HCT116 (cell line): Measurements from ENCODE around the gene GEMIN2. TPM values are rescaled to one million over a fixed set of nuclear protein-coding genes. Genes with fewer than 3 reads are reported as not detected.

Experiments
- ATAC-seq: fragments of 200-7000 bp; cut with Tn5 transposase; 2 replicates; pipeline ENCODE4 v1.9.1; 2020; ENCODE audit warnings: mild to moderate bottlenecking, moderate library complexity
- BruUV-seq: library from RNA; stranded (reverse); fragments of 400-500 nt; replicated peaks from 2 replicates; lab custom pipeline; 2021; lab: Mats Ljungman, UMichigan
- CTCF ChIA-PET: fragments of 300-600 bp; sonication (Branson Sonifier 250); formaldehyde crosslinking; loops from one replicate; lab custom pipeline; 2021; ENCODE audit warnings: antibody characterized with exemption; lab: Charles Lee
- POLR2A ChIA-PET: fragments of 300-600, 350-600 bp; sonication (Branson Sonifier 250); formaldehyde crosslinking; loops from one replicate; lab custom pipeline; 2021; ENCODE audit warnings: antibody characterized with exemption; lab: Charles Lee
- RAD21 ChIA-PET, 2 experiments: fragments of 300-600 bp; sonication (Branson Sonifier 250); formaldehyde crosslinking; loops; one replicate each; lab custom pipeline; 2023; ENCODE audit warnings: low total read pairs in 2 of 2; ENCODE audit not compliant: uncharacterized antibody in 2 of 2, unreplicated experiment in 2 of 2, low non-redundant PET in 1 of 2; lab: Charles Lee
- DNase-seq: peaks from one replicate; pipeline ENCODE4 v3.0.0-alpha.2; 2010; ENCODE audit warnings: low read depth, low spot score
- H2AFZ ChIP-seq: fragments of 200-600 bp; shearing (Covaris generic), sonication (generic); 2 replicates; pipeline ENCODE4 v1.6.1; 2017; ENCODE audit warnings: low read depth, mixed run types, mixed read lengths, antibody characterized with exemption, low read length; ENCODE audit not compliant: poor library complexity, severe bottlenecking
- H3K27ac ChIP-seq: 2 replicates; pipeline ENCODE4 v1.5.1; 2012; ENCODE audit warnings: low read depth, low read length
- H3K27me3 ChIP-seq: fragments of 200-600 bp; sonication (generic); 2 replicates; pipeline ENCODE4 v1.6.1; 2016; ENCODE audit warnings: mixed run types, low read length, mixed read lengths; ENCODE audit not compliant: insufficient read depth
- H3K36me3 ChIP-seq, 2 experiments: fragments of 200-500 bp in 1 of 2; fragments of 200-600 bp in 1 of 2; sonication (Bioruptor generic) in 1 of 2; sonication (generic) in 1 of 2; 2 replicates each; pipeline versions ENCODE4 v1.5.1 to v1.6.1; 2014 to 2016; ENCODE audit warnings: low read length in 2 of 2, inconsistent platforms in 1 of 2, mixed read lengths in 1 of 2, mixed run types in 1 of 2; ENCODE audit not compliant: insufficient read depth in 2 of 2, control insufficient read depth in 1 of 2
- H3K4me1 ChIP-seq, 2 experiments: fragments of 200-600 bp in 1 of 2; sonication (generic) in 1 of 2; 2 replicates each; pipeline versions ENCODE4 v1.5.1 to v1.6.1; 2012 to 2017; ENCODE audit warnings: low read length in 2 of 2, inconsistent platforms in 1 of 2, mild to moderate bottlenecking in 1 of 2, mixed read lengths in 1 of 2, mixed run types in 1 of 2, moderate library complexity in 1 of 2; ENCODE audit not compliant: insufficient read depth in 2 of 2, control insufficient read depth in 1 of 2
- H3K4me2 ChIP-seq: fragments of 200-600 bp; sonication (generic); 2 replicates; pipeline ENCODE4 v1.6.1; 2017; ENCODE audit warnings: mixed run types, low read length, mixed read lengths
- H3K4me3 ChIP-seq, 2 experiments: fragments of 200-600 bp in 1 of 2; sonication (generic) in 1 of 2; replicated peaks in 1 of 2; 2 replicates each; pipeline ENCODE4 v1.5.1; 2011 to 2016; ENCODE audit warnings: low read length in 2 of 2, control low read depth in 1 of 2, low read depth in 1 of 2, mild to moderate bottlenecking in 1 of 2, mixed read lengths in 1 of 2, mixed run types in 1 of 2
- H3K79me2 ChIP-seq: fragments of 200-600 bp; sonication (generic); 2 replicates; pipeline ENCODE4 v1.6.1; 2017; ENCODE audit warnings: mild to moderate bottlenecking, mixed run types, low read length, moderate library complexity, mixed read lengths; ENCODE audit not compliant: insufficient read depth
- H3K9ac ChIP-seq: fragments of 200-600 bp; sonication (generic); 2 replicates; pipeline ENCODE4 v1.6.1; 2016; ENCODE audit warnings: low read length, mixed read lengths
- H3K9me2 ChIP-seq: fragments of 200-600 bp; sonication (generic), shearing (Covaris generic); 2 replicates; pipeline ENCODE4 v1.6.1; 2017; ENCODE audit warnings: mixed run types, mild to moderate bottlenecking, moderate library complexity; ENCODE audit not compliant: insufficient read depth
- H3K9me3 ChIP-seq, 2 experiments: fragments of 200-500 bp in 1 of 2; fragments of 200-600 bp in 1 of 2; sonication (Bioruptor generic) in 1 of 2; sonication (generic) in 1 of 2; 2 replicates each; pipeline ENCODE4 v1.6.1; 2014 to 2017; ENCODE audit warnings: low read length in 2 of 2, mixed read lengths in 2 of 2, inconsistent platforms in 1 of 2, low read depth in 1 of 2, mild to moderate bottlenecking in 1 of 2, mixed run types in 1 of 2, moderate library complexity in 1 of 2; ENCODE audit not compliant: control insufficient read depth in 1 of 2, insufficient read depth in 1 of 2
- H4K20me1 ChIP-seq: fragments of 200-600 bp; sonication (generic), shearing (Covaris generic); 2 replicates; pipeline ENCODE4 v1.6.1; 2017; ENCODE audit warnings: mixed run types, mild to moderate bottlenecking, moderate library complexity; ENCODE audit not compliant: insufficient read depth
- ATF3 ChIP-seq: IDR thresholded peaks from 2 replicates; pipeline ENCODE4 v1.6.1; 2012
- CBX3 ChIP-seq: IDR thresholded peaks from 2 replicates; pipeline ENCODE4 v1.6.1; 2012; ENCODE audit warnings: low read depth
- CEBPB ChIP-seq: IDR thresholded peaks from 2 replicates; pipeline ENCODE4 v1.6.1; 2012; ENCODE audit warnings: low read depth
- EGR1 ChIP-seq: IDR thresholded peaks from 2 replicates; pipeline ENCODE4 v1.6.1; 2012; ENCODE audit warnings: low read depth
- ELF1 ChIP-seq: IDR thresholded peaks from 2 replicates; pipeline ENCODE4 v1.6.1; 2012; ENCODE audit warnings: low read depth, borderline replicate concordance
- EZH2 ChIP-seq: fragments of 200-600 bp; sonication (generic); IDR thresholded peaks from 2 replicates; pipeline ENCODE4 v1.6.1; 2017; ENCODE audit warnings: antibody characterized with exemption, mixed run types
- EZH2phosphoT487 ChIP-seq: fragments of 200-600 bp; IDR thresholded peaks from 2 replicates; pipeline ENCODE4 v1.6.1; 2018; ENCODE audit warnings: antibody characterized with exemption, borderline replicate concordance
- FOSL1 ChIP-seq: IDR thresholded peaks from 2 replicates; pipeline ENCODE4 v1.6.1; 2012; ENCODE audit warnings: low read depth
- POLR2A ChIP-seq: IDR thresholded peaks from 2 replicates; pipeline ENCODE4 v1.7.0; 2011; ENCODE audit warnings: borderline replicate concordance; ENCODE audit not compliant: insufficient read depth, insufficient read length; ENCODE audit errors: extremely low read depth
- POLR2AphosphoS5 ChIP-seq: IDR thresholded peaks from 2 replicates; pipeline ENCODE4 v1.6.1; 2011; ENCODE audit warnings: mild to moderate bottlenecking, low read depth, low read length, moderate library complexity
- RAD21 ChIP-seq: IDR thresholded peaks from 2 replicates; pipeline ENCODE4 v1.6.1; 2012; ENCODE audit warnings: low read depth, mild to moderate bottlenecking
- REST ChIP-seq: IDR thresholded peaks from 2 replicates; pipeline ENCODE4 v1.6.1; 2012; ENCODE audit warnings: low read depth
- SIN3A ChIP-seq: IDR thresholded peaks from 2 replicates; pipeline ENCODE4 v1.6.1; 2012; ENCODE audit warnings: low read depth
- SRF ChIP-seq: IDR thresholded peaks from 2 replicates; pipeline ENCODE4 v1.6.1; 2012; ENCODE audit warnings: low read depth
- TCF7L2 ChIP-seq: IDR thresholded peaks from 2 replicates; pipeline ENCODE4 v1.7.0; 2011; ENCODE audit warnings: borderline replicate concordance, inconsistent platforms; ENCODE audit not compliant: insufficient read depth, insufficient read length; ENCODE audit errors: extremely low read depth
- YY1 ChIP-seq: IDR thresholded peaks from 2 replicates; pipeline ENCODE4 v1.6.1; 2011; ENCODE audit warnings: low read length, low read depth, moderate library complexity, mild to moderate bottlenecking; ENCODE audit not compliant: insufficient replicate concordance; ENCODE audit errors: extremely low read depth
- ZFX ChIP-seq: fragments of 450-650 bp; IDR thresholded peaks from 2 replicates; pipeline ENCODE4 v1.6.1; 2017
- intact Hi-C: fragments of 100-400 bp; cut with micrococcal nuclease; formaldehyde crosslinking; loops from 2 replicates; pipeline ENCODE4 v1.10.0; 2022
- total RNA-seq: library from RNA; stranded (reverse); gene quantifications from one replicate; pipeline ENCODE4 v1.2.1, GENCODE V29; 2021; ENCODE audit not compliant: unreplicated experiment

The GEMIN2 gene
- total RNA-seq, 1 experiment from 2014 or later, result 27.3 TPM

GRCh38 chr14:39091716-39092115, 22.4 kb upstream of the GEMIN2 start:
- Histone ChIP-seq H4K20me1 (no peaks in the 10 kb centered on the region), H3K4me2 (no peak overlapping the region), H2AFZ (no peak overlapping the region), H3K79me2 (peaks cover 36% of the 10 kb centered on the region), H3K36me3 (peaks cover 18 to 40% of the 10 kb centered on the region in 2 experiments), H3K9ac (no peak overlapping the region), H3K27ac (no peak overlapping the region), H3K4me1 (no peaks in the 10 kb centered on the region), H3K4me3 (no peak overlapping the region), H3K27me3 (no peaks in the 10 kb centered on the region), H3K9me3 (no peaks in the 10 kb centered on the region), H3K9me2 (no peaks in the 10 kb centered on the region)
- ATAC-seq, result no peak
- ChIA-PET POLR2A (no interaction called here), CTCF (no interaction called here), RAD21 (no interaction called here)
- TF ChIP-seq ATF3, result no peak
- no peak for DNase-seq
- no TSS peak for BruUV-seq
- intact Hi-C loops, result no loop called here

GRCh38 chr14:39094515-39094914, 19.6 kb upstream of the GEMIN2 start:
- Histone ChIP-seq H3K4me2 (no peak overlapping the region), H3K27me3 (no peaks in the 10 kb centered on the region), H3K27ac (no peak overlapping the region), H3K4me1 (peaks cover 0 to 5% of the 10 kb centered on the region in 2 experiments; a peak in 2 of 4 replicates), H2AFZ (no peak overlapping the region), H4K20me1 (no peaks in the 10 kb centered on the region), H3K36me3 (peaks cover 18 to 34% of the 10 kb centered on the region in 2 experiments), H3K9me3 (no peaks in the 10 kb centered on the region), H3K9me2 (no peaks in the 10 kb centered on the region), H3K79me2 (peaks cover 62% of the 10 kb centered on the region), H3K9ac (no peak overlapping the region), H3K4me3 (no peak overlapping the region)
- ChIA-PET RAD21 (no interaction called here), CTCF (no interaction called here), POLR2A (no interaction called here)
- TF ChIP-seq SIN3A, result no peak
- TF ChIP-seq TCF7L2, result no peak
- no peak for TF ChIP-seq EZH2phosphoT487
- TF ChIP-seq FOSL1, result no peak
- no peak for TF ChIP-seq ELF1
- TF ChIP-seq POLR2AphosphoS5, result no peak
- no peak for TF ChIP-seq POLR2A
- TF ChIP-seq YY1, result no peak
- TF ChIP-seq CEBPB, result no peak
- TF ChIP-seq CBX3, result no peak
- no peak for TF ChIP-seq REST
- no peak for TF ChIP-seq EZH2
- TF ChIP-seq EGR1, result no peak
- no peak for TF ChIP-seq ZFX
- TF ChIP-seq ATF3, result no peak
- TF ChIP-seq RAD21, result no peak
- TF ChIP-seq SRF, result no peak
- no TSS peak for BruUV-seq
- DNase-seq (no peak), ATAC-seq (no peak)
- intact Hi-C loops, result no loop called here
